ENCODE results near the gene EFS.
A peak's percentile ranks its signal among the peaks of the same experiment; 100 is the strongest.

EFS gene

DNA sequence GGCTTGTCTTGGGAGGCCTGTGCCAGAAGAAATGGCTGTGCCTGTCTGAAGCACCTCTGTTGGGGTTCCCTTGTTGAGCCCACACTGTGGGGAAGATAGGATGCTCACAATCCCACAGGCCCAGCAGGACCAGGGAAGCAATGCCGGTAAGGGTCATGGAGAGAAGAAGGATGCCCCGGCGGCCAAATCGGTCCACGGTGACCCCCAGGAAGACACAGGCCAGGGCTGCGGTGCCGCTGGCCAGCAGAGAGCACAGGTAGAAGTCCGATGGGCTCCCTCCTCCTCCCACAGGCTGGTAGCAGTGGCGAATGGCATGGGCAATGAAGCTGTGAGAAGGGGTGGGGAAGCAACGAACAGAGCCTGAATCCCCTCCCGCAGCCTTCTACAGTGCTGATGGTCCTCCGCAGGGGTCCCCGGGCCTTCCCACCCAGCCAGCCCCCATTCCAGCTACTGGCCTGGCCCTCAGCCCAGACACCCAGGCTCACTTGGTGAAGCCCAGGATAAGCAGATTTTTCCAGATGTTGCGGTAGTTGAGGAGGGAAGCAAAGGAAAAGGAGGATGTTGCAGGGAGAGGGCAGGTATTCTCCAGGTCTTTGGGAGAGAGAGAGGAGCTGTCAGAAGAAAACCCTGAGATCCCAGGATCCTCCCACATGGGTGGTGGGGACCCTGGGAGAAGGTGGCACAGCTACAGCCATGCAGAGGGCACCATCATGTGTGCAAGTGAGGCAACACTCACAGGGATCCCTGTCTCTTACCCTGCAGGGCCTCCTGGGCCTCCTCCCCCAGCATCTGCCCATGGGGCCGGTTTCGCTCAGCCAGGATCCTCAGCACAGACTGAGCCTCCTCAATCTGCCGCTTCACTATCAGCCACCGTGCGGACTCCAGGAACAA lies 17.3 kb downstream of the EFS start:
- H3K27ac ChIP-seq = no peak overlapping the region
- TF ChIP-seq CTCF (conservative IDR thresholded peaks at IDR 0.05) (no peak), ZFX (IDR thresholded peaks at IDR 0.05) (no peak)

- H3K27ac ChIP-seq = no peak overlapping the region
- TF ChIP-seq ZFX (IDR thresholded peaks at IDR 0.05) (no peak), CTCF (conservative IDR thresholded peaks at IDR 0.05) (no peak)
These were observed 18.1 kb downstream of the EFS start for GRCh38 chr14:23346693-23347405.

DNA sequence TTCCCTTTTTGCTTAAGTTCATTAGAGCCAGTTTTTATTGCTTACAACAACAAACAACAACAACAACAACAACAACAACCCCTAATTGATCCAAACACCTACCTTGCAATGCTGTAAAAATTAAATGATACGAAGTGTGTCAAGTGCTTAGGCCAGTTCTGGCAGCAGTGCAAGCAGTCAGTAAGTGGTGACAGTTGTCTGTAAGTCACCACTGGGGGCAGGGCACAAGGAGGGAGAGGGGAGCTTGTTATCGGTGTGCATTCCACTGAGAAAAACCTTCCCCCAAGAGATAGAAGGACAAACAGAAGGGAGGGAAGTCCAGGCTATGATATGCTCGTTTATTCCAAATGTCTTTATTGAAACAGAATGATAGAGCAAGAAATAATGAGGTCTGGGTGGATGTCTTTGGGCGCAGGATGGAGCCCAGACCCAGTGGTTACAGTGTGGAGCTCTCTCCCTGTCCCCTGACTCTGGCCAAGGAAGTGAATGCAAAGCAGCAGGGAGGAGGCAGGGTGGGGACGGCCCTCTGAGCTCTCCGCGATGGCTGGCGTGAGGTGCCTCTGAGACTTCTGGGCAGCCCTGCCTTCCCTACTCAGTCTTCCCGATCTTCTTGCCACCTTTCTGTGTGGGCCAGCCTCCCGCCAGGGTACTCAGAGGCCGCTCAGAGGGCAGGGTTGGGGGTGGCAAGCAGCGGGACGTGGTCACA lies 18.8 kb downstream of the EFS start:
- H3K27ac ChIP-seq = no peak overlapping the region
- TF ChIP-seq ZFX (IDR thresholded peaks at IDR 0.05) (no peak), CTCF (conservative IDR thresholded peaks at IDR 0.05) (no peak; the same call in 1 of the 2 replicates)

DNA sequence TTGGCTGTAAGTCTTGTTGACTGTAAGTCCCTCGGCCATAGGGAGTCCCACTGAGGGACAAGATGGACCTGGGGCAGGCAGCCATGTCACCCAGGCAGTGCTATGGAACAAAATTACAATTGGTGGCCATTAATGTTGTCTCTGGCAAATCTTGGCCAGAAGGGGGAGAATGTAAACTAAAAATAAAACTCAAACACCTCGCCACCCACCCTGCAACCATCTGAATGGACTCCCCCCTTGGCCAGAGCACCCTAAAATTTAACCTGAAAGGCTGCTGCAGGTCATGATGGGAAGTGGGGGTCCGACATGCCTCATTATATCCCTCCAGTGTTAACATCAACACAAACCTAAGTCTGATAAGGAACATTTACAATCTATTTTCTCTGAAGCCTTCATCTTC lies 20.5 kb downstream of the EFS start:
- peak; percentile 9; the same call in 1 of the 2 replicates for TF ChIP-seq CTCF (conservative IDR thresholded peaks at IDR 0.05)
- no peak for TF ChIP-seq ZFX (IDR thresholded peaks at IDR 0.05)
- no peak overlapping the region for H3K27ac ChIP-seq

- TF ChIP-seq CTCF (conservative IDR thresholded peaks at IDR 0.05) (no peak), ZFX (IDR thresholded peaks at IDR 0.05) (no peak)
- H3K27ac ChIP-seq = no peak overlapping the region
These were observed 25.3 kb downstream of the EFS start for GRCh38 chr14:23339506-23340268.

- TF ChIP-seq CTCF (conservative IDR thresholded peaks at IDR 0.05) (no peak), ZFX (IDR thresholded peaks at IDR 0.05) (no peak)
- H3K27ac ChIP-seq = no peak overlapping the region
These were observed 29.3 kb downstream of the EFS start for GRCh38 chr14:23335623-23336022.

Data from C4-2B (cell line).